Activated T-cell treated with anti-CD3 and anti-CD28 coated beads for 1 hour (primary cell): ENCODE results near the gene C21orf58.

ENCODE experiments used
- DNase-seq: peaks from one replicate; pipeline ENCODE4 v3.0.0-alpha.2; 2020; ENCODE audit warnings: low read depth

Gene C21orf58

DNA sequence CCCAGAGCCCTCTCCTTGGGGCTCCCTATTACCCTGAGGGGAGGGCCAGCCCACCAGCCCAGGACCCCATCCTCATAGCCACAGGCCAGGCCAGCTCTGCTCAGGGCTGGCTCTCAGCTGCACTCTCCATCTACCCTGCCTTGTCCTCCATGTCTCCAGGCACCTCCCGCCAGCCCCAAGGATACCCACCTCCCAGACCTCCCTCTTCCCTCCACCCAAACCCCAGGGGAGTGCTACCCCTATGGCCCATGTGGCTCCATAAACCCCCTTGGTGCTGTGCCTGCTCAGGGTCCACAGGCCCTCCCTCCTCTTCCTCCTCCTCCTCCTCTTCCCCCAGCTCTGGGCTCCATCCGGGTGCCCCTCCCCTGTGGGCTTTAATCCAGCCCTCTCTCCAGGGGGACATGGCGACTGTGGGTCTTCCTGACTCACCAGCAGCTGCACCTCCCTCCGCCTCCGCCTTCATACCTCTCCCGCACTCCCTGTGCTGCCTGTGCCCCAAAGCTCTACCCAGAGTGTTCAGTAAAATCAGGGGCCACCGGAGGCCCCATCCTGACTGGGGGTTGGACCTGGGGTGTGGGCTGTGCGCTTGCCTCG is 28.4 kb downstream of the C21orf58 start:
- no peak for DNase-seq

DNA sequence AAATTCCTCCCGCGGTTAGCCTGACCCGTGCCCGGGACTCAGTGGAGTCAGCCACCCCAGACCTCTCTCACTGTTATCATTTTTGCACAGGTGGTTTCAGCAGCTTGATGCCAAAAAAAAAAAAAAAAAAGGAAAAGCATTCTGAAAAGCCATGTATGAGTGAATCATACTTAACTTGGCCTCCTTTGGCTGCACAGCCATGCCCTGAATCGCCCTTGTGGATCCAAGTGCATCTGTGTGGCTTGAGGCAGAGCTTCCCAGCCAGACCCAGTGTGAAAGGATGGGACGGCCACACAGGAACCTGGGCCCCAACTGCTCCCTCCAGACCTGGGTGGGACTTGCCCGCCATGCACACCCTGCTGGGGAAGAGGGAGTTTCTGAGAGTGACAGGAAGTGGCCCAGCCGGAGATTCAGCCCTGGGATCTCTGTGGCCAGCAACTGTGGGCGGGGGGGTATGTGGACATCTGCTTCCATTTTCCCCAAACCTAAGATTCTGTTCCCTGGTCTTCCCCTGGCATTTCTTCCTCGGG is 29.0 kb downstream of the C21orf58 start:
- no peak for DNase-seq

DNA sequence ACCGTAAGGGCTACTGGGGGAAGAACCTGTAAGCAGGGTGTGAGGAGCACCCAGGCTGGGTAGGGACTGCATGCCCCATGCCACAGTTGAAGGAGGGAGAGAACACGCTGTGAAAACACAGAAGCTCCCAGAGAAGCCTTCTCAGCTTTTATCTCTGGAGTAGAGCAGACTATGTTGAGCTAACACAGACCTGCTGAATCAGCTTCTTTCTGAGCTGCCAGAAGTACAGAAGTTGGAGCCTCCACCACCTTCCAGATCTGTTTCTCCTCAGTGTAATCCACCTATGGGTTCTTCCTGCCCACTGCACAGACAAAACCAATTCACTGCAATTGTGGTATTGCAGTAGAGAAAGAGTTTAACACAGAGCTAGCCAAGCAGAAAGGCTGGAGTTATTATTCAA is 32.1 kb downstream of the C21orf58 start:
- DNase-seq, result no peak

DNA sequence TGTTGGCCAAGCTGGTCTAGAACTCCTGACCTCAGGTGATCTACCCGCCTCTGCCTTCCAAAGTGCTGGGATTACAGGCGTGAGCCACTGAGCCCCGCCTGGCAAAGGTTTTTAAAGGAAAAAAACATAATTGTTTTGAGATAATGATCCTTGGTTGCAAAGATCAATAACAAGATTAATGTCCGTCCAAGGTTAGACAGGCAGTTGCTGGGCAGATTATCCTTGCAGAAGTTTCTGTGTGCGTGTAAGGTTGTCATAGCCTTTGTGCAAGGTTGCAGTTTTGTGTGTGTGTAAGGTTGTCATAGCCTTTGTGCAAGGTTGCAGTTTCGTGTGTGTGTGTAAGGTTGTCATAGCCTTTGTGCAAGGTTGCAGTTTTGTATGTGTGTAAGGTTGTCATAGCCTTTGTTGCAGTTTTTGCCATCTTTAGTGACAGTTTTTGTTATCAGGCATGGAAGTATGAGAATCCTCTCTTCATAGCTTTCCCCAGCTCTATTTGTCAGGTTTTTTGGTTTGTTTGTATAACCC is 34.0 kb downstream of the C21orf58 start:
- DNase-seq, result no peak

DNA sequence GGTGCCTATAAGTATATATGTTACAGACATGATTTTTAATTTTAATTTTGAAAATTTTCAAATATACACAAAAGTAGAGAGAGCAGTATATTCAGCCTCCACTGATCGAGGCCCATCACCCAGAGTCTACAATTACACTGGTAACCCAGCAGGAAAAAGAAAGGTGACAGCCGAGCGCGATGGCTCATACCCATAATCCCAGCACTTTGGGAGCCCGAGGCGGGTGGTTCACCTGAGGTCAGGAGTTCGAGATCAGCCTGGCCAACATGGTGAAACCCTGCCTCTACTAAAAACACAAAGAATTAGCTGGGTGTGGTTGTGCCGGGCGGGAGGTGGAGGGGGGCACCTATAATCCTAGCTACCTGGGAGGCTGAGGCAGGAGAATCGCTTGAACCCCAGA is 36.1 kb downstream of the C21orf58 start:
- no peak for DNase-seq

DNA sequence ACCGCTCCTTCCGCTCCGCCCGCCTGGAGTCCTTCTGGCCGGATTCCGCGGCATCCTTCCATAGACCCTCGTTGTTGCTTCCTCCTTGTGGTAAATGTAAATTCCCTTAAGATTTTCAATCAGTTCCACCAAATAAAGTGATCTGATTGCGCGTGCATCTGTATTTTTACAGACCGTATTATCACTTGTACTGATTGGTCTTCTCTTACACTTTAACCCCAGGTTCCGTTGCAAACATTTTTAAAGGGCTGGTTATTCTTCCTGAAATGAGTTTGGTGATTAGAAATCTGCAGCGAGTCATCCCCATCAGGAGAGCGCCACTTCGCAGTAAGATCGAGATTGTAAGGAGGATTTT is 37.0 kb downstream of the C21orf58 start:
- no peak for DNase-seq

DNA sequence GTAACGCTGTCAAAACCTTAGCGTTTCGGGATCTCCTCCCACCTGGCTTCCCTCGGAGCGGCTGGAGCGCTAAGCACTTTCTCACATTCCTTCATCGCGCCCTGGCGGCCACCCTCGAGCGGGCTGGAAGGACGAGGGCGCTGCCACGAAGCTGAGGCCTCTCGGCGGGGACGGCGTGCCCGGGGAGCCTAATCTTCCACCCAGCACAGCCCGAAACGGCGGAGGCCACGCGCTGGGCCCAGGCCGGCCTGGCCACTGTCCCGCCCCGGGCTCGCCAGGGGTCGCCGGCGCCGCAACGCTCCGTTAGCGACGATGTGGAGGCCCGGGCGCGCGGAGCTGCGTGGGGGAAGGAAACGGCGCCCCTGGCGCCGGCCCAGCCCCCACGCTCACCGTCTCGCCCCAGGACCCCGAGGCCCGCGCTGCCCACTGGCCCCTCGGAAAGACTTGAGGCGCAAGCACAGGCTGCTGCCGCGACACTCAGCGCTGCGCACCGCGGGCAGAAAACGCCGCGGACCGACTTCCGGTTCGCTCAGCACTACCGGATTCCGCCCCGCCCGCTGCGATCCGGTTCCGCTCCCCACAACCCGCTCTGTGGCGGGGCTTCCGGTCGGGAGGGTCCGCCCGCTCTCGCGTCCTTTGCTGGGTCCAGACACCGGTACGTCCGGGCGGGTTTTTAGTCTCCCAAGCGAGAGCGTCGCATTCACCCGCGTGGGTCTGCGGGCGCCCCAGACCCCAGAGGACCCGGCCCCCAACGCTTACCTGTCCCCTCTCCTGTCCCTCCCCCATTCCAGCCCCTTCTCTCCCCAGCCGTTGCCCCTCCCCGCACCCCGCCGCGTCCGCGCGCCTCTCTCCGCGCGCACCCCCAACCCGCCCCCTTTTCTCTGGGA is 37.7 kb downstream of the C21orf58 start, which contains the start of gene YBEY:
Gene YBEY (plus strand): TSS at position 582 of the 887 bp plus-strand sequence. CDS start 572 bp downstream, outside the sequence.
- DNase-seq, result peak; percentile 72

DNA sequence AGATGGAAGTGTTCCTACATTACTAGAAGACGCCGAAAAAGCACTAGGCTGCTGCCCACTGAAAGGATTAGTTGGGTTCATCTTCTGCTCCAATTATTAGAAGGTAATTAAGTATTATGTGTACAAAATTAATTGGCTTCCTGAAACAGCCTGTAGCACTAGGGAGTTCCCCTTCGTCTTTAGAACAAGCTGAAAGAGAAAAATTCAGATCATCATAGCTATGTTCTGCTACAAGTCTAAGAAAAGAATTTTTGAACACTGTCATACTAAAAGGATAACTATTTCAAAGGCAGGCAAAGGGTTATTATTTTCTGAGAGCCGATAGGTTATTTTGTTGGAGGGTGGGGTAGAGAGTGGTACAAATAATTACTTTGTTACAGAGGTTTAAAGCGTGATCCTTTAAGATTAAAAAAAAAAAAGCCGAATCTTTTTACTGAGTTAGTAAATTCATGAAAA is 38.4 kb downstream of the C21orf58 start, which contains the start of gene MCM3AP:
Gene MCM3AP (minus strand): TSS at position 406 of the 456 bp plus-strand sequence. CDS start 325 bp downstream, at position 81.
- no peak for DNase-seq

DNA sequence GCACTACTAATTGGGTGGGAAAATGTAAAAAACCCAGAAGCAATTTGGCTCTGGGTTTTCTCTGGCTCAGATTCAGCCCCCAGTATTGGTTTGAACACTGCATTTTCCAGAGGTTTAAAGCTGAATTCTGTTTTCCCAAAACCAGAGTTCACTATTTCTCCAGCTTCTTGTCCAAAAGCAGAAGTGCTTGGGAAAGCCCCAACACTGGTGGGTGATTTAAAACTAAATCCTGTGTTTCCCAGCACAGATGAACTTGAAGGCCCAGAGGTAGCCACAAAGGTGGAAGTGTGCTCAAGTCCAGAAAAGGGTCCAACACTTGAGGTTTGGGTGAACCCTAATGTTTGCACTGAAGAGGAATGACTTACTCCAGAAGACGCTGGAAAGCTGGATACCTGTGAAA is 38.9 kb downstream of the C21orf58 start:
- no peak for DNase-seq

DNA sequence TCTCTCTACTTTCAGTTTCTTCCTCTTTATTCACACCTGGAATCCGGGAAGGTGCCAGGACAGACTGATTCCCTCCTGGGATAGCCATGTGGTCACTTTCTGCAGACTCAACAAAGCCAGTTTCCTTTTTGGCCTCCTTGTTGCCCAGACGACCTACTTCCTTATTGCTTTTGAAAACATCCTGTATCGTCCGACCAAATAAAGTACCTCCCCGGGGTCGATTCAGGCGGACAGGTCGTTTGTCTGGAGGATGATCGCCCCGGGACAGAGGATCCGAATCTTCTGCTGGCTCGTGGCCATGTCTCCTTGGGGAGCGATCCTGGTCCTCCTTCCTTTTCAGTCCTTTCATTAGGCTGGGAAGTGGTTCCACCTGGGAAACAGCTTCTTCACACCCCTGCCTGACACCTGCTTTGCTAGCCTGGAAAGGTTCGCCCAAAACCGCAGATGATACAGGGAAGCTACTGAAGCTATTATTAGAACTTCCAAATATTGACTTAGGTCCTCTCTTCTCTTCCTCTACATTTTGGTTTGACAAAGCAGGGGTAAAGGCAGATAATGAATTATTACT is 39.5 kb downstream of the C21orf58 start:
- DNase-seq, result no peak

DNA sequence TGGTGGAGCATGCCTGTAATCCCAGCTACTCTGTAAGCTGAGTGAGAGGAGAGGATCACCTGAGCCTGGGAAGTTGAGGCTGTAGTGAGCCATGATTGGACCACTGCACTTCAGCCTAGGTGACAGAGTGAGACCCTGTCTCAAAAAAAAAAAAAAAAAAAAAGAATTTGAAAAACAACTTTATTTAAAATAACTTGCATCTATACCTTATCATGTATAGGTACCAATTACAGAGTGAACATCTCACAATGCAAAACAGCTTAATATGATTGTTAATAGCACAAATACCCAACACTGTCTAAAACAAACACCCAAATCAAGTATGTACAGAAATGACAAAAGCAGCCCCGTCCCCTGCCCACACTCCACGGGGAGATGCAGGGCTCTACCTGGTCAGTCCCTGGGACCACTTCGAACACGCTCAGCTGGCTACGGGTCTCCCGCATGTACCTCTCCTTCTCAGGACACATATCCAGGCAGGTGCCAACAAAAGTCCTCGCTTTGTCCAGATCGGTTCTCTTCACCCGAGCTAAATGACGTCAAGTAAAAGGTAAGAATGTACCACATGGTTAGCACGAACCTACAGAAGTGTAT is 48.8 kb downstream of the C21orf58 start:
- no peak for DNase-seq

DNA sequence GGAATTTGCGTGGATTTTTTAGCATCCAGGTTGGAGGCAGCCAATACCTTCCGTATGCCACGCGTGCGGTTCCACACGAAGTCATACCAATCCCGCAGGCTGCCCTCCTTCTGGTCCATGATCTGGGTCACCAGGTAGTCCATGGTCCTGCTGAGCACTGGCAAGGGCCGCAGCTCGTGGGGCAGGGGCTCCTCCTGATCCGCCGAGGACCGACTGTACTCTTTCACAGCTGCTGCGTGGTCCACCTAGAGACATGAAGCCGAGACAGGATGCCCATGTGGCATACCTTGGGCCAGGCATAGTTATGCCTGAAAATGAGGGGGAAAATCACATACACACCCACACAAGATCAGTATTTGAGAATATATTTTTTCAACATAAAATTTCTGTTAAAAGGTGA is 50.3 kb downstream of the C21orf58 start:
- DNase-seq, result no peak

DNA sequence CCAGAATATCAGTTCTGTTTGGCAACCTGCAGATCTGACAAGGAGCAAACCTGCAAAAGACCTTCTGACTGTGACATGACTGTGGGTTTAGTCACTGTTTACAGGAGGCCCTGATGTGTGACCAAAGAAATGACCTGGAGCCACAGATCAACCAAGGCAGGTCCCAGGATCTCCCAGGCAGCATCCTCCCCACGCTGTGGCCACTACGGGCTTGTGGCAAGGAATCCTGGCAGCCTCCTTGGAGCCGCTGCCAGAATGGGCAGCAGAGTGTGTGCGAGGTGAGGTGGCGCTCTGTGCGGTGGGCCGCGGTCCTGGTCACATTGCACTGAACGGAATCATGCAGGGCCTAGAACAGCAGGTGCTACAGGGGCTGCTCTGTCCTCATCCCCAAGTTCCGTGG is 54.2 kb downstream of the C21orf58 start:
- no peak for DNase-seq

DNA sequence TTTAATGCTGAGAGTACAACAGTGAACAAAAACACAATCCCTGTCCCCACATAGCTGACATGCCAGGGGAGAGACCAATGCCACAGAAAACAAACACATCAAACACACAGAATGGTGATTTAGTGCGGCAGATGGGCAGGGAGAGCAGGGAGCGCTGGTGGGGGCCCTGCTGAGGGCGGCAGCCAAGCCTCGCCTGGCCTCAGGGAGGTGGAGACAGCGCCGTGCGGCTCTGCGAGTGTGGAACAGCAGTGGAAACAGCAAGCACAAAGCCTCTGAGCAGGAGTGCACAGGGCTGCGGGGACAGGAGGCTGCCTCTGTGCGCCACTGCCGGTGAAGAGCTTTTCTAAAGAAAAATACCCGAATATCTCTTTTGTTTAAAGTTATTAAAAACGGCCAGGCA is 55.3 kb downstream of the C21orf58 start:
- DNase-seq, result no peak

DNA sequence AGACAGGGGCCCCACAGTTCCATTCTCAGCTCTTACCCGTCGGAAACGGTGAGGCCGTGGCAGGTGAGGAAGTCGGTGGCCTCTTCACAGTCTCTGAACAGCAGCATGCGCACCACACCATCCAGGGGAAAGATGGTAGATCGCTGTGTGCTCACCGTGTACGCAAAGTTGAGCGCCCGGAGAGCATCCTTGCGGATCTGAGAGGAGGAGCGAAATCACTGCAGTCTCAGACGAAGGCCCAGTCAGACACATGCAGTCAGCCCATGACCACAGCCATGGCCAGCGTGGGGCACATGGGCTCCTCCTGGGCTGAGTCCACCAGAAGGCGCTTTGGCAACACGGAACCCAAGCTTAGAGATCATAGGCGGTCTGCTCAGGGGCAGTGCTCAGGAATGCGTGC is 56.7 kb downstream of the C21orf58 start:
- DNase-seq, result no peak

DNA sequence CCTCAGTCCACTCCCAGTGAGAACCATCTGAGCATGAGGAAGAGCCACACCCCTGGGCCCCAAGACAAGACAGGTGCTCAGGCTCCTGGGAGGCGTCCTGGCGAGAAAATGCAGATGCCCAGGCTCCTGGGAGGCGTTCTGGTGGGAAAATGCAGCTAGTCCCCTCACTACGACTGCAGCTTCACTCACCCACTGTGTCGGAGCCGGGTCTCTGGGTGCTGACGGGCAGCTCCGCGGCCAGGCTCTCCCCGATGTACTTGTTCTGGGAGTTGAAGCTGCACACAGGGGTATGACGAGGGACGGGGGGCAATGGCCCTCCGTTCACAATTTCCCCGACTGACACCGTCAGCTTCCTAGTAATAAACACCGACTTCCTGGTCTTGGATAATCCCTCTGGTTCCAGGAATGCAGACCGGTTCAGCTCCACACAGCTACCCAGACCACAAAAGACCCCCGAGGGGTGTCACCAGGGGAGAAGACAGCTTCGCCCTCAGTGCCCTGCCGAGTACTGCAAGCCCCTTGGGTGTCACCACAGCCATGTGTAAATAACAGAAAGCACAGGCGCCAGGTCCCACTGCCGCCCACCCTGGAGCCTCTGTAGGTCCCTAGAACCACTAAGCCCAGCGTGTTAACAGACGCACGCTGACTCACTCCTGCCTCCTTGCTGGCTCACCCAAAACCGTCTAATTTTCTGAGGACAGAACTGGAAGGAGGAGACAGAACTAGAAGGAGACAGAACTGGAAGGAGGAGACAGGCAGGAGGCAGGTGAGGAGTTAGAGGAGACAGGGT is 57.7 kb downstream of the C21orf58 start:
- no peak for DNase-seq

DNA sequence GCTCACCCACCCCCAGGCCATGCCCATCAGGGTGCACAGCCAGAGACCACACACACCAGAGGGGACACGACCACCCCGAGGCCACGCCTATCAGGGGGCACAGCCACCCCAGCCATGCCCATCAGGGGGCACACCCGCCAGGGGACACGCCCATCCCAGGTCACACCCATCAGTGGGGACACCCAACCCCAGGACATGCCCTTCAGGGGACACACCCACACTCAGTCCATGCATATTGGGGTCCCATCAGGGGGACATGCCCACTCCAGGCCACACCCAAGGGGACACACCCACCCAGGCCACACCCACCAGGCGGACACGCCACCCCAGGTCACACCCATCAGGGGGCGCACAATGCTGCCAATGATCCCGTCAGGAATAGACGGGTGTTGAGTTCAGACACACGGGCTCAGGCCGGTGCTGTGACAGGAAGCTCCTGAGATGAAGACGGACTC is 59.0 kb downstream of the C21orf58 start:
- no peak for DNase-seq

DNA sequence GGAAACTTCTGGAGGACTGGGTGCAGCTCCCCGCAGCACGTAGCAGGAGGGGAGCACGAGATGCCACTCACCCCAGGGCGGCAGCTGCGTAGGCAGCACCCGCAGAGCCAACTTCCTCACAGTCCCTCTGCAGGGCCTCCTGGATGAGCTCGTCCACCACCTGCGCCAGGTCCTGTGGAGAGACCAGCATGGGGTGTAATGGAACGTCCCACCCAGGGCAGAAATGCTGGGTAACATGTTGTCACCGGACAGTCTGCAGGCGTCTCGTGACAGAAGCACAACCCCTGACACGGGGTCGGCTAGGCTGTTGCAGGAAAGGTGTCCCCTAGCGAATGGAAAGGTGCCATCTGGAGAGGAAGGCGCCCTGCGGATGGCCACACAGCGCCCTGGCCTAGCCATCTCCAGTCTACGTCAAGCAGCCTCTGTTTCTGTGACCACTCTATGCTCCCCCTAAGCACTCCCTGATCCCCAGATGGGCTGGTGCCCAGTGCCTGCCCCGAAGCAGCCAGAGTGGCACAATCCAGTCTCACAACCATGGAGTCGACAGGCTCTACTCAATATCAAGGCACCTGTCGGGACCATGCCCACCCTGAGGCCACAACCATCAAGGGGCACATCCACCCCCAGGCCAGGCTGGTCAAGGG is 59.5 kb downstream of the C21orf58 start:
- DNase-seq, result no peak

DNA sequence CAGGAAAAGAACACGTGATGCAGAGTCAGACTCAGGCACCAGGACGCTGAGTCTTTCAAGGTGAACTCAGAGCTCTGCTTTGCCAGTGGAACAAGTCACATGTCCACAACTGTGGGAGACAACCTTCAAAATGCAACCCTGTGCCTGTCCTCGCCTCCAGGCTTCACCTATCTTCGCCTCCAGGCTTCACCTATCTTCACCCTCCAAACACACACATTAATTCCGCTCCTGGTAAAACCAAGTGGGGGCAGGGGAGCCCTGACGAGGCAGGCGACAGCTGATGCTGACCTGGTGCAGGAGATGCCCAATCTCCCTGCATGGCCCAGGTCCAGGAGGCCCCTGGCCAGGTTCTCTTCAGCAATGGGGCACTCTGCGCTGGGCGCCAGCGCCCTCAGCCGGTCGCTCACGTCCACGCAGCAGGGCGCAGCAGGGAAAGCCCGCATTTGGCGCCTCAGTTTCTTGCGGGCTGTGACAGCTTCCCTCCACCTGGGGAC is 67.1 kb downstream of the C21orf58 start:
- DNase-seq, result no peak

DNA sequence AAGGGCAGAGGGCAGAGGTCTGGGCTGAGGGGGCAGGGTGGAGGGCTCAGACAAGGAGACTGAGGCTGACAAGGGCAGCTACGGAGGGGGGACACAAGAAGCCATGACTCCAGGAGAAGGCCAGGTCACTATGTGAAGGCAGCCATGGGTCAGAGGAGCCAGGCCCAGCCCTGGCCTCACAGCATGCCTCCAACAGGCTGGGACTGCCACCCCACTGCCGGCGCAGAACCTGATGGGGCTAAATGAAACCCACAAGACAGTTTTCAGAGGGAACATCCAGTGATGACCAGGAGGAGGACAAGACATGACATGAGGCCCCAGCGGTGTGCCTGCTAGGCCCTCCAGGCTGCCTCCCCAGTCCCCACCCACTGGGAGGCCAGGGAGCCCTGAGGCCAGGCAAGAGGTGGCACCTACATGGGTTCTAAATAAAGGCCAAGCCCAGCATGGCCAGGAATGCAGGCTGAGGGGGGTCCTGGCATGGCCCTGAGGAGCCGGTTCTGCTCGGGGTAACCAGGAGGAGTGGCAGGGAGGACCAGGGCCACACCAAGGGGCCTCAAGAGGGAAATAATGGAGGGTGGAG is 67.8 kb downstream of the C21orf58 start:
- DNase-seq, result no peak
